Ishikawa (cell line): Measurements from ENCODE around the gene EIF2A.

ENCODE experiments used
- CEBPB ChIP-seq: IDR thresholded peaks from 2 replicates; pipeline ENCODE4 v1.6.1; 2012
- EGR1 ChIP-seq: IDR thresholded peaks from 2 replicates; pipeline ENCODE4 v1.6.1; 2012
- FOXM1 ChIP-seq: IDR thresholded peaks from 2 replicates; pipeline ENCODE4 v1.6.1; 2012; ENCODE audit warnings: low read depth, borderline replicate concordance
- MAX ChIP-seq: IDR thresholded peaks from 2 replicates; pipeline ENCODE4 v1.6.1; 2012
- ZBTB7A ChIP-seq: IDR thresholded peaks from 2 replicates; pipeline ENCODE4 v1.6.1; 2012; ENCODE audit warnings: low read depth
- TF ChIP-seq, protein P1 (sequence below): IDR thresholded peaks from 2 replicates; pipeline ENCODE4 v1.6.1; 2012; ENCODE audit warnings: low read depth, mild to moderate bottlenecking

DNA sequence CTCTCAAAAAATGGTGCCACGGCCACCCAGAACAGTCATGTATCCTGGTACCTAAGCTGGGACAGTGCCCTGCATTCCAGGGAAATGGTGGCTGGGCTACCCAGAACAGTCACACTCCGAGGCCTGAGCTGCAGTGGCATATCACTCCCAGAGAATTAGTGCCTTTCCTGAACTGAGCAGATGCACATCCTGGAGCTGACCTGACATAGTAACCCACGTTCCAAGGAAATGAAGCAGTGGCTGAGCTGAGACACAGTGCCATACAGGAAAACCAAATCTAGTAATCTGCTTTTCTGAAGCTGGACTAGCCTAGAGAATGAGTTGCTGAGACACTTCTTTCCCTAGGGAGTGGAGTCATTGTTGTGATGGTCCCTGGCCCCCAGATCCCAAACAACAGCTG lies 42.1 kb upstream of the EIF2A start:
- TF ChIP-seq FOXM1 (no peak), ZBTB7A (no peak), MAX (no peak), CEBPB (no peak), EGR1 (no peak)
- TF ChIP-seq, protein P1, sequence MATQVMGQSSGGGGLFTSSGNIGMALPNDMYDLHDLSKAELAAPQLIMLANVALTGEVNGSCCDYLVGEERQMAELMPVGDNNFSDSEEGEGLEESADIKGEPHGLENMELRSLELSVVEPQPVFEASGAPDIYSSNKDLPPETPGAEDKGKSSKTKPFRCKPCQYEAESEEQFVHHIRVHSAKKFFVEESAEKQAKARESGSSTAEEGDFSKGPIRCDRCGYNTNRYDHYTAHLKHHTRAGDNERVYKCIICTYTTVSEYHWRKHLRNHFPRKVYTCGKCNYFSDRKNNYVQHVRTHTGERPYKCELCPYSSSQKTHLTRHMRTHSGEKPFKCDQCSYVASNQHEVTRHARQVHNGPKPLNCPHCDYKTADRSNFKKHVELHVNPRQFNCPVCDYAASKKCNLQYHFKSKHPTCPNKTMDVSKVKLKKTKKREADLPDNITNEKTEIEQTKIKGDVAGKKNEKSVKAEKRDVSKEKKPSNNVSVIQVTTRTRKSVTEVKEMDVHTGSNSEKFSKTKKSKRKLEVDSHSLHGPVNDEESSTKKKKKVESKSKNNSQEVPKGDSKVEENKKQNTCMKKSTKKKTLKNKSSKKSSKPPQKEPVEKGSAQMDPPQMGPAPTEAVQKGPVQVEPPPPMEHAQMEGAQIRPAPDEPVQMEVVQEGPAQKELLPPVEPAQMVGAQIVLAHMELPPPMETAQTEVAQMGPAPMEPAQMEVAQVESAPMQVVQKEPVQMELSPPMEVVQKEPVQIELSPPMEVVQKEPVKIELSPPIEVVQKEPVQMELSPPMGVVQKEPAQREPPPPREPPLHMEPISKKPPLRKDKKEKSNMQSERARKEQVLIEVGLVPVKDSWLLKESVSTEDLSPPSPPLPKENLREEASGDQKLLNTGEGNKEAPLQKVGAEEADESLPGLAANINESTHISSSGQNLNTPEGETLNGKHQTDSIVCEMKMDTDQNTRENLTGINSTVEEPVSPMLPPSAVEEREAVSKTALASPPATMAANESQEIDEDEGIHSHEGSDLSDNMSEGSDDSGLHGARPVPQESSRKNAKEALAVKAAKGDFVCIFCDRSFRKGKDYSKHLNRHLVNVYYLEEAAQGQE = no peak
